Stimulated activated naive CD8-positive, alpha-beta T cell treated with anti-CD3 and anti-CD28 coated beads, Interleukin-15, Interleukin-2, amounts not matched to agents 100 ng/mL and 50 ng/mL, for 24 hours (primary cell): ENCODE results near the gene TMEM178B.
"Not testable (repeated sequence)": the region's sequence is repeated elsewhere in the genome, so short reads cannot be mapped to it uniquely, and the experiment has no call there.

Experiments used
- H3K27ac Mint-ChIP-seq: one replicate; pipeline ENCODE4 v1.8.0; 2021; ENCODE audit warnings: mild to moderate bottlenecking, mixed read lengths
- H3K27me3 Mint-ChIP-seq: one replicate; pipeline ENCODE4 v1.8.0; 2021; ENCODE audit warnings: mixed read lengths
- H3K36me3 Mint-ChIP-seq: one replicate; pipeline ENCODE4 v1.8.0; 2021; ENCODE audit warnings: low read depth, mixed read lengths
- H3K4me1 Mint-ChIP-seq: one replicate; pipeline ENCODE4 v1.8.0; 2021; ENCODE audit warnings: low read depth, mixed read lengths
- H3K4me3 Mint-ChIP-seq: one replicate; pipeline ENCODE4 v1.8.0; 2021; ENCODE audit warnings: mild to moderate bottlenecking, mixed read lengths
- H3K9me3 Mint-ChIP-seq: one replicate; pipeline ENCODE4 v1.8.0; 2021; ENCODE audit warnings: mixed read lengths

The TMEM178B gene

GRCh38 chr7:141317033-141317585 lies 243.2 kb downstream of the TMEM178B start:
- Mint-ChIP-seq H3K9me3 (no peaks in the 10 kb centered on the region), H3K27ac (no peak overlapping the region), H3K4me3 (no peak overlapping the region), H3K27me3 (peaks cover 13% of the 10 kb centered on the region), H3K36me3 (no peaks in the 10 kb centered on the region), H3K4me1 (peaks cover 5% of the 10 kb centered on the region)

- H3K4me3 Mint-ChIP-seq = no peak overlapping the region
- H3K27me3 Mint-ChIP-seq = peaks cover 19% of the 10 kb centered on the region
- no peaks in the 10 kb centered on the region for H3K36me3 Mint-ChIP-seq
- peaks cover 5% of the 10 kb centered on the region for H3K4me1 Mint-ChIP-seq
- H3K27ac Mint-ChIP-seq = no peak overlapping the region
- H3K9me3 Mint-ChIP-seq = no peaks in the 10 kb centered on the region
Observed at GRCh38 chr7:141320287-141320686, 246.4 kb downstream of the TMEM178B start.

GRCh38 chr7:141322383-141322782 lies 248.5 kb downstream of the TMEM178B start:
- Mint-ChIP-seq H3K4me1 (peaks cover 5% of the 10 kb centered on the region), H3K4me3 (no peak overlapping the region), H3K36me3 (no peaks in the 10 kb centered on the region), H3K27me3 (peaks cover 19% of the 10 kb centered on the region), H3K27ac (no peak overlapping the region), H3K9me3 (no peaks in the 10 kb centered on the region)

DNA sequence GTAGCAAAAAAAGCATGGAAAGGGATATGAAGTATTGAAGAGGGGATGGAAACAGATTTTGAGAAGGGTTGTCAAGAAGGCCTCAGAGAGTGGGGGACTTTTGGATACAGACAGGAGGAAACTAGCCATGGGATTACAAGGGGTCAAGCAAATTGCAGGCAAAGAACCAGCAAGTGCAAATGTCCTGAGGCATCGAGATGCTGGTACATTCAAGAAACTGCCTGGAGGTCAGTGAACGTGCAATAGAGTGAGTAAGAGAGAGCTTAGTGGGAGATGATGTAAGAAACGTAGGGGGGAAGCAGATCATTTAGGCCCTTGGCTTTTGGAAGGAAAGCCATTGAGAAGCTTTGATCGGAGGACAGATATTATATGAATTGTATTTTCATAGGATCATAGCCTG lies 250.0 kb downstream of the TMEM178B start:
- H3K27ac Mint-ChIP-seq = no peak overlapping the region
- no peak overlapping the region for H3K4me3 Mint-ChIP-seq
- peaks cover 12% of the 10 kb centered on the region for H3K27me3 Mint-ChIP-seq
- no peaks in the 10 kb centered on the region for H3K9me3 Mint-ChIP-seq
- H3K36me3 Mint-ChIP-seq = no peaks in the 10 kb centered on the region
- H3K4me1 Mint-ChIP-seq = peaks cover 5% of the 10 kb centered on the region

GRCh38 chr7:141324870-141325269 lies 251.0 kb downstream of the TMEM178B start:
- Mint-ChIP-seq H3K36me3 (no peaks in the 10 kb centered on the region), H3K27me3 (peaks cover 12% of the 10 kb centered on the region), H3K4me3 (no peak overlapping the region), H3K4me1 (peaks cover 3% of the 10 kb centered on the region), H3K27ac (no peak overlapping the region), H3K9me3 (no peaks in the 10 kb centered on the region)

DNA sequence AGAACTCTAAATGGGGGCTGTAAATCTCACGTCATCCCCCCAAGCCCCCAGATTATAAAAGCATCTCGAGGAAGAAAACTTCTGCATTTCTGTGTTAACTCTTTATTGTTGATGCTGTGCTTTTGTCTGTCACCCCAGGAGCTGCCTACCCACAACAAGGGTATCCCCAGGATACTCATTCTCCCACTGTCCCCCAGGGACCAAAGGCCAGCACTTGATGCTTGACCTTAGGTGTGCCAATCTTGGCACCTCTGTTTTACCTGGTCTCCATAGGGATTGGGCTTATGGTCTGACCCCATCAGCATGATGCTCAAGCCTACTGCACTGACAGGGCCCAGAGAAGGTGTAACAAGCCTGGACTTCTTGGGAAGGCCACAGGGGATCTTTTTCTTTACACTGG lies 251.4 kb downstream of the TMEM178B start:
- Mint-ChIP-seq H3K36me3 (no peaks in the 10 kb centered on the region), H3K9me3 (no peaks in the 10 kb centered on the region)

DNA sequence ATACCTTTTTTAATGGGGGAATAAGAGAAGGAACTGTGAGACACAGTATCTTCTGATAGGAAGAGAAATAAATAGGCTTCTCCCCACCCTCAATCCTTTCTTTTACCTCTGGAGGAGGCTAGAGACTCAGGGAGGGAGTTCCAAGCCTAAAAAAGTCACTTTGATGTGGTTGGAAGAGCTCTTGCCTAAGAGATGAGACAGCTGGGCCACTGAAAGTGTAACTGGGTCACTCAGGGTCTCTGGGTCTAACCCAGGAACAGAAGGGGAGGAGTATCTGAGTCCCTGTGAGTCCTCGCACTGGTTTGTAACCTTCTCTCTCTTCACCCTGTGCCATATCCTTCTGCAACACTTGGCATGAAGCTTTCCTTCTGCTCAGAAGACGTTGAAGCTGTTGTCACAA lies 254.4 kb downstream of the TMEM178B start:
- Mint-ChIP-seq H3K9me3 (no peaks in the 10 kb centered on the region), H3K4me1 (no peaks in the 10 kb centered on the region), H3K27ac (no peak overlapping the region), H3K27me3 (peaks cover 10% of the 10 kb centered on the region), H3K4me3 (no peak overlapping the region), H3K36me3 (no peaks in the 10 kb centered on the region)

More for the DNA sequence above, 251.4 kb downstream of the TMEM178B start:
- H3K27ac Mint-ChIP-seq = no peak overlapping the region
- no peaks in the 10 kb centered on the region for H3K4me1 Mint-ChIP-seq
- H3K27me3 Mint-ChIP-seq = peaks cover 12% of the 10 kb centered on the region
- no peak overlapping the region for H3K4me3 Mint-ChIP-seq

DNA sequence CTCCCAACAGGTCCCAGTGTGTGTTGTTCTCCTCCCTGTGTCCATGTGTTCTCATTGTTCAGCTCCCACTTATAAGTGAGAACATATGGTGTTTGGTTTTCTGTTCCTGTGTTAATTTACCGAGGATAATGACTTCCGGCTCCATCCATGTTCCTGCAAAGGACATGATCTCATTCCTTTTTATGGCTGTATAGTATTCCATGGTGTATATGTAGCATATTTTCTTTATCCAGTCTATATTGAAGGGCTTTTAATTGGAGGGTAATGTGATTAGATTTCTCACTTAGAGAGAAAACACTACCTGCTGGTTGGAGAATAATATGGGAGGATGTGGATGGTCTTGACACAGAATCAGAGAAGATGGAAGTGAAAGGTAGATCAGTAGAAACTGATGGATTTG lies 256.4 kb downstream of the TMEM178B start:
- H3K27ac Mint-ChIP-seq, H3K4me1 Mint-ChIP-seq, H3K27me3 Mint-ChIP-seq, H3K9me3 Mint-ChIP-seq, H3K4me3 Mint-ChIP-seq, H3K36me3 Mint-ChIP-seq: not testable (repeated sequence)

GRCh38 chr7:141333459-141333858 lies 259.6 kb downstream of the TMEM178B start:
- Mint-ChIP-seq H3K9me3 (no peaks in the 10 kb centered on the region), H3K27me3 (no peaks in the 10 kb centered on the region), H3K4me3 (no peak overlapping the region), H3K36me3 (no peaks in the 10 kb centered on the region), H3K4me1 (no peaks in the 10 kb centered on the region), H3K27ac (no peak overlapping the region)

GRCh38 chr7:141335164-141335563 lies 261.3 kb downstream of the TMEM178B start:
- H3K27me3 Mint-ChIP-seq = no peaks in the 10 kb centered on the region
- no peak overlapping the region for H3K27ac Mint-ChIP-seq
- H3K4me3 Mint-ChIP-seq = no peak overlapping the region
- no peaks in the 10 kb centered on the region for H3K36me3 Mint-ChIP-seq
- H3K4me1 Mint-ChIP-seq = no peaks in the 10 kb centered on the region
- H3K9me3 Mint-ChIP-seq = no peaks in the 10 kb centered on the region

GRCh38 chr7:141339603-141340002 lies 265.7 kb downstream of the TMEM178B start:
- H3K4me3 Mint-ChIP-seq = no peak overlapping the region
- no peaks in the 10 kb centered on the region for H3K36me3 Mint-ChIP-seq
- no peak overlapping the region for H3K27ac Mint-ChIP-seq
- no peaks in the 10 kb centered on the region for H3K9me3 Mint-ChIP-seq
- H3K27me3 Mint-ChIP-seq = no peaks in the 10 kb centered on the region
- no peaks in the 10 kb centered on the region for H3K4me1 Mint-ChIP-seq

GRCh38 chr7:141340991-141341390 lies 267.1 kb downstream of the TMEM178B start:
- Mint-ChIP-seq H3K4me3 (no peak overlapping the region), H3K27me3 (peaks cover 2% of the 10 kb centered on the region), H3K36me3 (no peaks in the 10 kb centered on the region), H3K27ac (no peak overlapping the region), H3K4me1 (no peaks in the 10 kb centered on the region), H3K9me3 (no peaks in the 10 kb centered on the region)

- Mint-ChIP-seq H3K27me3 (peaks cover 10% of the 10 kb centered on the region), H3K27ac (no peak overlapping the region), H3K36me3 (no peaks in the 10 kb centered on the region), H3K9me3 (no peaks in the 10 kb centered on the region), H3K4me1 (no peaks in the 10 kb centered on the region), H3K4me3 (no peak overlapping the region)
Observed at GRCh38 chr7:141342621-141343408, 269.0 kb downstream of the TMEM178B start.

DNA sequence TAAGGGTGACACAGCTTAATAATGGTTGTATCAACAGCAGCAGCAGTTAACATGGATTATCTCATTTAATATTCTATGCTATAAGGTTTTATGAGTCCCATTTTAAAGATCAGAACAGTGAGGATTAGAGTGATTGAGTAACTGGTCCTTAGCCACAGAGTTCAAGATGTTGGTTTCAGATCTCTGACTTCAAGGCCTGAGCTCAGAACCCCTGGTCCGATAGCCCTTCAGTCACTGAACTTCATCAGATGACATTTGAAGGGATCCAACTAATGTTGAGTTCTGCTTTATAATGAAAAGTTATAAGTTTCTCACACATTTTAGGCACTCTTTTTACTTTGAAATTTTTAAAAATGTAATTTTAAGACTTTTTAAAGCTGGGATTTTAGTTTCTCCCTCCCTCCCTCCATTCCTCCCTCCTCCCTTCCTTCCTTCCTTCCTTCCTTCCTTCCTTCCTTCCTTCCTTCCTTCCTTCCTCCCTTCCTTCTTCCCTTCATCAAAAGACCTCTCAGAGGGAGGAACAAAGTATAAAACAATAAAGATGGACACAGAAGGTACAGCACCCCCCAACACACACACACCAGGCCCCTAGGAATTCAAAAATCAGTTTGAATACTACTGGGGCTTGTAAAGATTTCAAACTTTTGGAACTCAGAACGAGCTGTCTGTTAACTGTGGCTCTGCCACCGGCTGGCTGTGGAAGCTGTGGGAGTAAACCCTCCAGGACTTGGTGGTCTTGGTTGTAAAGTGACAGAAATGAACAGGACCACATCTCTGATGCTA lies 270.5 kb downstream of the TMEM178B start:
- Mint-ChIP-seq H3K27ac (no peak overlapping the region), H3K9me3 (no peaks in the 10 kb centered on the region), H3K4me1 (no peaks in the 10 kb centered on the region), H3K4me3 (no peak overlapping the region), H3K27me3 (peaks cover 10% of the 10 kb centered on the region), H3K36me3 (no peaks in the 10 kb centered on the region)

- Mint-ChIP-seq H3K4me1 (no peaks in the 10 kb centered on the region), H3K9me3 (no peaks in the 10 kb centered on the region), H3K4me3 (no peak overlapping the region), H3K36me3 (no peaks in the 10 kb centered on the region), H3K27me3 (peaks cover 13% of the 10 kb centered on the region), H3K27ac (no peak overlapping the region)
Observed at GRCh38 chr7:141348728-141349127, 274.9 kb downstream of the TMEM178B start.
